Limb (tissue), 2 donors: Measurements from ENCODE around the gene NEK10.
A peak's percentile ranks its signal among the peaks of the same experiment; 100 is the strongest.
"Not testable (repeated sequence)": the region's sequence is repeated elsewhere in the genome, so short reads cannot be mapped to it uniquely, and the experiment has no call there.

Source experiments
- DNase-seq, 2 donors: peaks; one replicate each; pipeline ENCODE4 v3.0.0-alpha.2; 2016; ENCODE audit errors: extremely low spot score in 2 of 2

Gene NEK10, protein sequence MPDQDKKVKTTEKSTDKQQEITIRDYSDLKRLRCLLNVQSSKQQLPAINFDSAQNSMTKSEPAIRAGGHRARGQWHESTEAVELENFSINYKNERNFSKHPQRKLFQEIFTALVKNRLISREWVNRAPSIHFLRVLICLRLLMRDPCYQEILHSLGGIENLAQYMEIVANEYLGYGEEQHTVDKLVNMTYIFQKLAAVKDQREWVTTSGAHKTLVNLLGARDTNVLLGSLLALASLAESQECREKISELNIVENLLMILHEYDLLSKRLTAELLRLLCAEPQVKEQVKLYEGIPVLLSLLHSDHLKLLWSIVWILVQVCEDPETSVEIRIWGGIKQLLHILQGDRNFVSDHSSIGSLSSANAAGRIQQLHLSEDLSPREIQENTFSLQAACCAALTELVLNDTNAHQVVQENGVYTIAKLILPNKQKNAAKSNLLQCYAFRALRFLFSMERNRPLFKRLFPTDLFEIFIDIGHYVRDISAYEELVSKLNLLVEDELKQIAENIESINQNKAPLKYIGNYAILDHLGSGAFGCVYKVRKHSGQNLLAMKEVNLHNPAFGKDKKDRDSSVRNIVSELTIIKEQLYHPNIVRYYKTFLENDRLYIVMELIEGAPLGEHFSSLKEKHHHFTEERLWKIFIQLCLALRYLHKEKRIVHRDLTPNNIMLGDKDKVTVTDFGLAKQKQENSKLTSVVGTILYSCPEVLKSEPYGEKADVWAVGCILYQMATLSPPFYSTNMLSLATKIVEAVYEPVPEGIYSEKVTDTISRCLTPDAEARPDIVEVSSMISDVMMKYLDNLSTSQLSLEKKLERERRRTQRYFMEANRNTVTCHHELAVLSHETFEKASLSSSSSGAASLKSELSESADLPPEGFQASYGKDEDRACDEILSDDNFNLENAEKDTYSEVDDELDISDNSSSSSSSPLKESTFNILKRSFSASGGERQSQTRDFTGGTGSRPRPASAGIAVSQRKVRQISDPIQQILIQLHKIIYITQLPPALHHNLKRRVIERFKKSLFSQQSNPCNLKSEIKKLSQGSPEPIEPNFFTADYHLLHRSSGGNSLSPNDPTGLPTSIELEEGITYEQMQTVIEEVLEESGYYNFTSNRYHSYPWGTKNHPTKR

DNA sequence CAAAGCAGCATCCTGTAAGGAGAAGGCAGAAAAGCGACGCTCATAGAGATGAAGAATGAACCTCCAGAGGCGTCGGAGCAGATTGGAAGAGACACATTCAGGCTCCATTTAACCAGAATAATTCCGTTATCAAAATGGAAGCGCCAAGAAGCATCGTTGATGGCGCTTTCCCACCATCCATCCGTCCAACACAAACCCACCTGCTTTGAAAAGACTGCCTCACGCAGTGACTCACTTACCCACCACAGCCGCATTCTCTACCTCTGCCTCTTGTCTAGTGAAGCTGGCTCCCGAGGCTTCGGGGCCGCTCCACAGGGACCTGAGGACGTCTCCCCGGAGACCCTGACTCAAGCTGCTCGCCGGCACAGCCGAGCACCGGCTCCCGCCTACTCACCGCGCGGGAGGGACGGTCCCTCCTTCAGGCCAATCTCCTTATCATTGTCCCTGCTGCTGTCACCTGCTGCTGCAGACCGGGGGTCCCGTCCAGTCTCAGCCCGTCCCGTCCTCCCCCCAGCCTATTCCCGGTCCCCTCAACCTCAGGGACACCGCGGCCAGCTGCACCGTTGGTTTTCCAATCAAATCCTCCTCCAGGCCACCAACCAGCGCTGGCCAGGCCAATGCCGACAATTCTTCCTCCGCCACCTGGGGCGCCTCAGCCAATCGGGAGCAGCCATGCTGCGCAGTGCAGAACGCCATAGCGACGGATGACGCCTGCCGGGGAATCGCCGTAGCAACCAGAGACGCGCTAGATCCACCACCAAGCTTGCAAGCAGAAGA lies at the start of gene NEK10:
Gene NEK10, minus strand, starts transcription at position 553 of the 777 bp plus-strand sequence. CDS start 16,501 bp downstream, outside the sequence.
- peak; percentile 89 to 96 for DNase-seq

DNA sequence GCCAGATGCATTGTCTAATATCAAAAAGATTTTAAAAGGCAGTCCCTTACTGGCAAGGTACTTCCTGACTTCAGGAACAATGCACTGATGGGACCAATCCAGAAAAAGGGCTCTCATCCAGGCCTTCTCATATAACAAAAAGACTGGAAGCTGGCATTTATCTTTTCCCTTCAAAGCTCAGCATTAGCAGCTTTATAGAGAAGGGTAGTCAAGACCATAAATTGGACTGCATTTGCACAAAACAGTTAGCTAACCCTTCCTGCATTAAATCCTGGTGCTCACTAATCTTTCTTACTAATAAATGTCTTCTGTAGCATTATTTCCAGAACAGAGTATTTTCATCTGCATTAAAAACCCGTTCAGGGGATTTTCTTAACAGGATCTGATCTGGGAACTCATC lies 46.0 kb upstream of the NEK10 start:
- no peak for DNase-seq

DNA sequence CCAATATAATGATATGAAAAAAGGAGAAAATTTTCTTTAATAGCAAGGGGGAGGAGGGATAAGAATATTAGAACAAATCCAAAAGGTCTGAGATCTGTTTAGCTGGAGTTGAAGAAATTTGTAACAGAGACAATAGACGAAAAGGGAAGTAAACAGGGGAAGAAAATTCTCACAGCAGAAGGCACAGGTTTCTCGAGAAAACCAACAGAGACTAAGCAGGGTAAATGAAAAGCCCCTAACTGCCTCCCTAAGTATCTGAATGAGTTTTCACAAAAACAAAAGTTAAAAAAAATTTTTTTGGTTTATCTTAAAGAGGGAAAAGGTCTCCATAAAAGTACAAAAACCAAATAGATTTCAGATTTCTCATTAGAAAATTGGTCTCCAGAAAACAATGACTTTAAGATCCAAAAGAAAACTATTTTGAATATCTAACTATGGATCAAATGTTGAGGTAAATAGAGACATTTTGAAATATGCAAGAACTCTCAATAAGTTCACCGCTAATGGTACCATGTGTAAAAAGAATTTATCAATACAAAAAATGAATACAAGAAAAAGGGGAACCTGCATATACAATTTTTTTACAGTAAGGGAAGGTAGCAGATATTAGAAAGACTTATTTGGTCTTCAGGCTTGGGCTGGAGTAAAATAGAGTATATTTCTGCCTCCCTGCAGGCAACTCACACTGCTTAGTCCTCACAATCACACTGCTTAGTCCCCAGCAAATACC lies 23.9 kb upstream of the NEK10 start:
- DNase-seq, result no peak

DNA sequence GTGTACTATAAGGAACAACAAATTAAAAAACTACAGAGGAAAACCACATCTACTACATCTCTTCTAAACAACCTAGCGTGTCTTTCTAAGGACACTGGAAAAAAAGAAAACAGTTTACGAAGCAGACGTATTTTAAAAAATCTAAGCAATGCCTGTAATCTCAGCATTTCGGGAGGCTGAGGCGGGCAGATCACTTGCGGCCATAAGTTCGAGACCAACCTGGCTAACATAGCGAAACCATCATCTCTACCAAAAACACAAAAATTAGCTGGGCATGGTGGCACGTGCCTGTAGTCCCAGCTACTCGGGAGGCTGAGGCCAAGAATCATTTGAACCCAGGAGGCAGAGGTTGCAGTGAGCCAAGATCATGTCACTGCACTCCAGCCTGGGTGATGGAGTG lies 23.2 kb upstream of the NEK10 start:
- not testable (repeated sequence) for DNase-seq

DNA sequence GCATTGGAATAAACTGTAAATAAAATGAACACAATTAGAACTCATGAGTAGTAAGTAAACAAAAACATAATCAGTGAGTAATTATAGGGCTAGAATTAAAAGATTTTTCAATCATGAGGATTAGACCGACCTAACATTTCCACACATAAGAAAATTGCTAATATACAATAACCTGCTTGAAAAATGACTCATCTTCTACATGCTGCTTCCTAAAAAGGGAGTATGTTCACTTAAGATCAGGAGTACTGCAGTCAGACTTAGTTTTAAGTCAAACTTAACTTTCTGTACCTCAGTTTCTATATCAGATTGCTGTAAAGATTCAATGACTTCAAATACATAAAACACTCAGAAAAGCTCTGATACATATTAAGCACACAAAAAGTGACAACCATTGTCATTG lies 22.6 kb upstream of the NEK10 start:
- DNase-seq, result no peak

DNA sequence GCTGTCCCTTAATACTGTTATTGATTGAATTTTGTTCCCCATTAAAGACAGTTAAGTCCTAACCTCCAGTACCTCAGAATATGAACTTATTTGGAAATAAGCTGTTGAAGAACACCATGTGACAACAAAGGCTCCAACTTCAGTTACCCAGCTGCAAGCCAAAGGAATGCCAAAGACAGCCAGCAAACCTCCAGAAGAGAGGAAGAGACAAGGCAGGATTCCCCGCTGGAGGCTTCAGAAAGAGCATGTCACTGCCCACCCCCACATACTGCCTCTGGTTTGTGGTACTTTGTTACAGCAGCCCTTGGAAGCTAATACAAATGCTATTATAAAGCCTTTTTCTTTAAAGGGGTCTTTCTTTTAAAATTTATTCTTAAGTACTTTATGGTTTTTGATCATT lies 18.4 kb upstream of the NEK10 start:
- no peak for DNase-seq

DNA sequence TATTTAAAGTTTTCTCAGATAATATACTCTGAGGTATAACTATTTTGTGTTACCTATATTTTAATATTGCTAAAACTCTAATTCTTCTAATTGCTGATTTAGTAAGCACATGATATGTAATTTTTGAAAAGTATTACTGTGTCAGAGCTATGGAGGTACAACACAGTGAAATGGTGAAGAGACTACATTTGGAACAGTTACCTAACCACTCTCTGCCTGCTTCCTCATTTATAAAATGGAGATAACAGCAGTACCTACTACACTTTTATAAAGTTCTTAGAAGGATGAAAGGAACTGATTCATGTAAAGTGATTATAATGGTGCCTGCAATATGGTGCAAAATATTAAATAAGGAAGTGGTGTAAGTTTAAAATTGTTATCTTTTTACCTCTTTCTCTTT lies 16.3 kb upstream of the NEK10 start:
- DNase-seq, result no peak

DNA sequence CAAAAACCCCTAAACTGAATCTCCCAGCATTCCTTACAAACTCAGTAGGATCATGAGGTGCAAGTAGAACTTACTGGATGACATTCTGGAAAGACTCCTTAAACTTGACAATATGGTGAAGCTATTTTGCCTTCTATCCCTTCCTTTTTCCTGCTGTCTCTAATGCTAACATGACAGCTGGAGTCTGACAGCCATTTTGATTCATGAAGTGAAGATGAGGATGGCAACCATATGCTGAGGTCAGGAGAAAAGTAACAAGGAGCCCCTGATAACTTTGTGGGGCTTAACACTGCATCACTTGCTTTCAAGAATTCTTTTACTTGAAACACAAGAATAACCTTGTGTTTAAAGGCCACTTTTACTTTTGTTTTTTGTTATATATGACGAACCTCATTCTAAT lies 15.0 kb upstream of the NEK10 start:
- DNase-seq, result no peak

DNA sequence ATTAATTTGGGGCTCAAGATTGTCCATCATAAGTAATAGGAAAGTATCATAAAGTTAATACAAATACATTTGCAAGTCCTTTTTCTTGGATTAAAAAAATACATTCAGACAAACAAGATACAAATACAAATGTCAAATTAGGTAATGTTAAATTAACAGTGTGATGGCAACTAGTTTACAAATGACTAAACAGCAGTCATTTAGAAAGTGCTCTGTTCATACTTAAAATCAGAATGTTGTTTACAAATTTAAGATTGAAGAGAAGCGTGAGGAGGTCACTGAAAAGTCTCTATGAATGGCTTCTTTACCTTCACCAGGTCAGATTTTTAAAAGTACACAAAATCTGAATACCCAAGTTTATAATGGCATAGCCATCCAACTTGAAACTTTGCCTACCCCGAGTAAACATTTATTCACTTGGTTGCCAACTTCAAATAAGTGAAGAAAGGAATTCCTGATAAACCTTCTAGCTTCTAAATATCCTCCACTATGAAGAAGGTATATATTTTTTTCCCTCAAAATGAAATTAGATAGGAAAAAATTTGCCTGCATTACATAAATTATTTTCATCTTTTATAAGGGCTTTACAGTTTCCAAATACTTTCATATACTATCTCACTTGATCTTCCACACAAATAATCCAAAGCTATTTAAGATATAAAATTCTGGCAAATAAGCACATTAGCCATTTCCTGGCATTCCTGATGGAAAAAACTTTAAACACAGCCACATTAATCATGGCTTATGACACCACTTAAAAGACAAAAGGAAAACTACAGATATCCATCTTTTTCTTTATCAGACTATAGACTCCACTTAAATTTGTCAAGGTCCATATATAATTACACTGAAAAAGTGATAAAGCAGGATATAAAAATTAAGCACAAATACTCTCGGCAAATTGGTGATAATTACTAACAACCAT lies 11.5 kb upstream of the NEK10 start:
- DNase-seq, result no peak

DNA sequence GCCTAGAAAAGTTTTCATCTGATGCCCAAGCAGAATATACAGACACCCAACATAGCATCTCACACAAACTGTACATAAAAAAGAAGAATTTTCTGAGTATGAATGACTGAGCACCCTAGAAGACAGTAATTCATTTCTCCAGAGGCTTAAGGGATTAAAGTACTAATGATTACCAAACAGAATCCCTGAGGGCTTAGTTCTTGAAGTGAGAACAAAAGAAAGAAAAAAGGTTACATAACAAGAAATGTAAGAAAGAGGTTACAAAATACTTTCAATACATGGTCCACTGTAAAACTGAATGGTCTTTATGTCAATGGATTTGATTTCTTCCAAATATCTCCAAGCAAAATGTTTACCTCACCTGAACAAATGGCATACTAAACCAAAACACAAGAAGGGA lies 9.1 kb upstream of the NEK10 start:
- DNase-seq, result no peak

DNA sequence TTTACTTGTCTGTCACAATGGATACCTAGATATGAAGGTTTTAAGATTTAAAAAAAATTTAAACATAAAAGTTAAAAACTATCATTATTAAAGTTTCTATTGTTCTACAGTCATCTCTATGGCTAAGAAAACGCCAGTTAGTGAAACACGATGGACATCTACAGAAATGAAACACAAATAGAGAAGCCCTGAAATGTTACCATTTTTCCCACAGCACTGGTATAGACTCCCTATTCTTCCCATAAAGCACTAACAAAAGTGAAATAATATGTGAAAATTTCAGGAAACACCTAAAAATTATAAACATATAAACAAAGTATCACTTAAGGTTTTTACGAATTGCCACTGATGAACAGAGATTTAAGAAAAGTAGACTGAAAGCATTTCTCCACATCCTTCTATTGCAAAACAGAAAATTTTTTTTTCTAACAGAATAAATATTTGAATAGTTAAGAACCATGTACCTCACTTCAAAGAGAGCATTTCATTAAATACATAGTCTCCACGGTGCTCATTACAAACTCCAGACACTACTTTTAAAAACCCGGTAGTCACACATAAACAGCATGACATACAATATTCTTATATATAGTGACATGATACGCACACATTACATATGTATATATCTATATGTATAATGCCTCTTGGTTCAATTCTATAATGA lies 7.1 kb upstream of the NEK10 start:
- no peak for DNase-seq

DNA sequence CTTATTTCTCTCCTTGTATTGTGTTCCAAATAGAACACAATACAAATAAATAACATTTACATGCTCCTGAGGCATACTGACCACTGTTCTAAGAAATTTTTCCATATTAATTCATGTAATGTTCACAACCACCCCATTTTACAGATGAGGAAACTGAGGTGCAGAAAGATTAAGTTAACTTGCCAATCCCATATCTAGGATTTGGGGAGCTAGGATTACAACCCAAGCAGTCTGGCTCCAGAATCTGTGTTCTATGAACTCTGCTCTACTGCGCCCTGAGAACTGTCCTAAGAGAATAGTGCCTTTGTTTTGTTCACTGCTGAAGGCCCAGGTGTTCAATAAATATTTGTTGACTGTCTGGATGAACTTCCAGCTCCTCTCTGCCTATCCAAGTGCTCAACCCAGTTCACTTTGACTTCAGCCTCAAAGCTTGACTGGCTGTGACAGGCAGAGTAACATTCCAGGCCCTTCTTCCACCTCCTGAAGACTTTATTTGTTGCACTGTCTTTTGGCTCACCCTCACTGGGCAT lies 3.1 kb downstream of the NEK10 start:
- DNase-seq, result no peak

DNA sequence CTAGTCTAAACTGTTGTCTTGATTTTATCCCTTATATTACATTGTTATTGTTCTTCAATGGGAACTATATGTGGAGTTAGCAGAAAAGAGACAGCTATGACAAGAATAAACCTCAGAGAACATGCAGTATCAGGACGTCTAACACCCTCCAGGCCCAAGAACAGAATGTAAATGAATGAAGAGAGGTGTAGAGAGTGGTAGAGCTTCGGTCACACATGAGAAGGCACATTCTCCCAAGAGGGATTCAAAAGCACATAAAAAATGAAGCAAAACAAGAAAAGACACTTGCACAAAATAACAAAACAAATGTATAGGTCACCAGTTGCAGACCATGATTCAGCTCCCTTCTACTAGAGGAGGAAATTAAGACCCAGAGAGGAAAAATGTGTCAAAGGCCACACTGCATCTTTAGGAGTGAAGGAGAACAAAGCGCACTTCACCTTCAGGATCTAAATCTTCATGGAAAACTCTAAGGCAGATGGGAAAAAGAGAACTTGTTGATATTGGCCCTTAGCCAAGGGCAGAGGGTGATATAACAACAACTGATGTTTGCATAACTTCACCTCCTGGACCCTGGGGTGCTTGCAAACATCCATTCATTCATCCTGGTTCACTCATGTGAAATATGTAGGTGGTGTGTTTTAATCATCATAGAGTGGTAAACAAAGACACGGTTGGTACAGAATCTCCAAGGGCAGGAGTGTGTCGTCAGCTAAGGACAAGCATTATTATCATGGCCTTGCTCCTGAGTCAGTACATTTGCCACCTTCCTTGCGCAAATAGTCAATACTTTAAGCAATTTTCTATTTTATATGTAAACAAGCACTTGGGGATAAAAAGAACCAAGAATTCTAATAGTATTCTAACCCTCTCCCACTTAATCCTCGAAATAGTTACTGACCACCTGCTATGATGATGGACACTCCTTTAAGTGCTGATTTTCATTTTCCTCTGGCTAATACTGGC lies 8.8 kb downstream of the NEK10 start:
- no peak for DNase-seq

DNA sequence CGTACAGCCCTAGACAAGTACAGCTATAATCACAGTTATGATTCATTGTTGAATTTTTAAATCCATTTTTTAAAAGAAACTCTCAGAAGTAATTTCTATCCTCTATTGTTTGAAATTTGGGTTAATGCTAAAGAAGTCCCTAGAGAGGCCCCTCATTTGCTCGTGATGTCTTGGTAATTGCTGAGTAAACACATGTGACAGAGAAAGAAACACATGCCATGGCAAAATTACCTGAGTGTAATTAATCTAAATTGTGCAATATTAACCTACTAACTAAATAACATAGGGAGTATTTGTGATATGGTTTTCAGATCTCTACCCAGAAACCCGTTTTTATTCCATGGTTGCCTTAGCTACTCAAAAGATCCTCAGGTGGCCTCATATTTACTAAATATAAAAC lies 10.8 kb downstream of the NEK10 start:
- no peak for DNase-seq

DNA sequence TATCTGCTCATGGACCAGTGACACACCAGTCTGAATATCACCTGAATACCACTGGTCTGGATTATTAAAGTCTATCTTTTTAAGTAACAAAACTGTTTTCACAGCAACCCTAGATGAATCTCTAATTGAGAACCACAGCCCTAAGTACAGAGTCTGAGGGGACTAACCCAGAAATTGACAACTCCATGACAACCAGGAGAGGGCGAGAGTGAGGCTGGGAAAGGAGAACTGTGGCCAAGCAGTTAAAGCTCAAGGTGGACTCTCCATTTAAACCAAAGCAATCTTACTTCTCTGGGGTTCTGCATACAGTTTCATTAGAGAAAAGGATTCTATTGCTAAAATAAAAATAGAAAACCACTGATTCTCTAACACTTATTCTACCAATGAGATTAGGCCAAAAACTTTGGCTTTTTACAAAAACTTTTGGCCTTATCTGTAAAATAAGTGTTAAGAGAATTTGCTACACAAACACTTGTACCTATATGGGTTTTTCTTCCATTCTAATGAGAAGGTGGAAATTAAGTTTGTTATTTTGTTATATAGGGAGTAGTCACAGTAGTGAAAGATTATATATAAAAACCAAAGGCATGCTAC lies 11.4 kb downstream of the NEK10 start:
- DNase-seq, result peak in 1 of 2 donors; percentile 19

DNA sequence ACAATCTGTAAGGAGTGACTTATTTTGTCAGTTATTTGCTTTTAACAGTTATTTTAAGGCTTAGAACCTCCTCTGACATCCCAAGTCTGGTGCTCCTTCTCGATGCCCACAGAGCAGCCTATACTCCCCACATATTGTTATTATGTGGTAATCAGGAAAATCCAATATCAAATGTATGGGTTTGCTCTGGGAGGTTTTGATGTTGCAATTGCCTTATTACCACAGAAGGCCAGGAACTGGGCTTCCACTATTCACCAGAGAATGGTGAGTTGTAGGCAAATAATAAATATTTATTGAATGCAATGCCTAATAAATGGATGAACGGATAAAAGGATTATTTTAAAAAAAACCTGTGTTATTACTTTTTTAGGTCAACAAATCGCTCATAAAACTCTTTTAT lies 12.2 kb downstream of the NEK10 start:
- DNase-seq, result no peak

DNA sequence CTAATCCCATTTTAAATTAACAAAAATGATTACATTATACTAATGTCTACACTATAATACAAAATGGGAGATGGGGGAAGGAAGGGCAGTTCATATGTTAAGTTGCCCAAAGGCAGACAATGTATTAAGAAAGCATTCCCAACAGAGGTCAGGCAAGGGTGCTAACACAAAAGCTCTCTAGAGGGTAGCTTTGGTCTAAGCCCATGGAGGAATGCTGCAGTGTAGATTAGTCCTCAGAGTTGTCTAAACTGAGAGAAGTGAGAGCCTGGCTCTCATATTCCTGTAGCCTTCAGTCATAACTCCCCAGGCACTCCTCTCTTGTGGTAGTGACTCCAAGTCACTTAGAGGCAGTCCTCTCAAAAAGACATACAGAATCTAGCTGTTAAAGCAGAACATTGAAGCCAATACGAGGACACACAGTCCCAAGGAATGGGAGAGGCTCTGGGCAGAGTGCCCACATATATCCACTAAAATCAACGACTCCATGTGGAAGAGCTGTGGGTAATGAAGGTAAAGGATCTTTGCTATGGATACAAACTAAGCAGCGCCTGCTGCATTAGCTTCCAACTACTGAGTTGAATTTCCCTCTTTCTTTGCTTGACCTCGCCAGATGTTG lies 14.5 kb downstream of the NEK10 start:
- DNase-seq, result no peak
